NCI-H1436 treated with DMSO at 0.1 percent for 48 hours (cell line): Measurements from ENCODE around the gene SLC25A19.
"Not testable (repeated sequence)": the region's sequence is repeated elsewhere in the genome, so short reads cannot be mapped to it uniquely, and the experiment has no call there.

Source experiments
- DNase-seq: peaks from one replicate; lab custom pipeline; 2025; lab: John Stamatoyannopoulos, UW

SLC25A19 gene

DNA sequence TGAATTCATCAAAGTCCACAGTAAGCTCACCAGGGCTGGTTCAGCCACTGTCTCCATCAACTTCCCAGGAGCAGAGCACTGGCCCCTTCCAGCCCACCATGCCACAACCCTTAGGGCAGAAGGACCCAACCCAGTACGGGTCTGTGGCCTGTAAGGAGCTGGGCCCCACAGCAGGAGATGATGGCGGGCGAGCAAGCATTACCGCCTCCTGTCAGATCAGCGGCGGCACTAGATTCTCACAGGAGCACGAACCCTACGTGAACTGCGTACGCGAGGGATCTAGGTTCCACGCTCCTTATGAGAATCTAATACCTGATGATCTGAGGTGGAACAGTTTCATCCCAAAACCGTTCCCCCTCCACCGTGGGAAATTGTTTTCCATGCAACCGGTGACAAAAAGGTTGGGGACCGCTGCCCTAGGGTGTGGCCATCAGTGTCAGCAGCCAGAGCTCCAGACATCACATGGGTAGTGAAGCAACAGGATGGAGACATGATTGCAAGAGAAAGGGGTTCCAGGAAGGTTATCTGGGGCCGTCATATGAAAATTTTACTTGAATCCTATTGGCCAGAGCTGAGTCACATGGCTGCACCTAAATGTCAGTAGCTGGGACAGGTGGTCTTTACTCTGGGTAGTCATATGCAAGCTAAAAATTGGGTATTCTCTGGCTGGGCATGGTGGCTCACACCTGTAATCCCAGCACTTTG, 12.4 kb upstream of the SLC25A19 start:
- DNase-seq = no peak

DNA sequence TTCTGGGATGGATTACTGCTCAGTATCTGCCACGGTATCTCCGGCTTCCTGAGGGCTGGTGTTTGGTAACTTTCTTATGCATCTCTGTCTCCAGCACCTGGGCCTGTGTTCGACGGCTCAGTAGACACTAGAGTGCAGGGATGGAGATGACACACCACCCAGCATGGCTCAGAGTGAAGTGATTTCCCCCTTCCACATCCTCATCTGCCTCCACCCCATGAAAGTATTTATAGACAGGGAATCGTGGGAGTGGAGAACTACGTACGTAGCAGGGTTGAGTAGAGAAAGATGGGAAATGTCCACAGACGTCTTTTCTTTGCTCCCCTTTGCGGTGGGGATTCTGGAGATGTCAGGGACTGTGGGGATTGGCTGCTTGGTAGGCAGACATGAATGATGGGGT, 11.8 kb upstream of the SLC25A19 start:
- DNase-seq = no peak

DNA sequence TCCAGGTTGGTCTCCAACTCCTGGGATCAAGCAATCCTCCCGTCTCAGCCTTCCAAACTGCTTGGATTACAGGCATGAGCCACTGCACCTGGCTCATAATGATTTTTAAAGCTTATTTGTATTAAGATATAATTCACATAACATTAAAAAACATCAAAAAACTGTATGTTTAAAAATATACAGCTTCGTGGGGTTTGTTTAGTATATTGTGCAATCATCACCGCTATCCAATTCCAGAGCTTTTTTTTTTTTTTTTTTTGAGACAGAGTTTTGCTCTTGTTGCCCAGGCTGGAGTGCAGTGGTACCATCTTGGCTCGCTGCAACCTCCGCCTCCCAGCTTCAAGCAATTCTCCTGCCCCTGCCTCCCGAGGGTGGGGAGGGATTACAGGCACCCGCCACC, 11.0 kb upstream of the SLC25A19 start:
- DNase-seq = no peak

DNA sequence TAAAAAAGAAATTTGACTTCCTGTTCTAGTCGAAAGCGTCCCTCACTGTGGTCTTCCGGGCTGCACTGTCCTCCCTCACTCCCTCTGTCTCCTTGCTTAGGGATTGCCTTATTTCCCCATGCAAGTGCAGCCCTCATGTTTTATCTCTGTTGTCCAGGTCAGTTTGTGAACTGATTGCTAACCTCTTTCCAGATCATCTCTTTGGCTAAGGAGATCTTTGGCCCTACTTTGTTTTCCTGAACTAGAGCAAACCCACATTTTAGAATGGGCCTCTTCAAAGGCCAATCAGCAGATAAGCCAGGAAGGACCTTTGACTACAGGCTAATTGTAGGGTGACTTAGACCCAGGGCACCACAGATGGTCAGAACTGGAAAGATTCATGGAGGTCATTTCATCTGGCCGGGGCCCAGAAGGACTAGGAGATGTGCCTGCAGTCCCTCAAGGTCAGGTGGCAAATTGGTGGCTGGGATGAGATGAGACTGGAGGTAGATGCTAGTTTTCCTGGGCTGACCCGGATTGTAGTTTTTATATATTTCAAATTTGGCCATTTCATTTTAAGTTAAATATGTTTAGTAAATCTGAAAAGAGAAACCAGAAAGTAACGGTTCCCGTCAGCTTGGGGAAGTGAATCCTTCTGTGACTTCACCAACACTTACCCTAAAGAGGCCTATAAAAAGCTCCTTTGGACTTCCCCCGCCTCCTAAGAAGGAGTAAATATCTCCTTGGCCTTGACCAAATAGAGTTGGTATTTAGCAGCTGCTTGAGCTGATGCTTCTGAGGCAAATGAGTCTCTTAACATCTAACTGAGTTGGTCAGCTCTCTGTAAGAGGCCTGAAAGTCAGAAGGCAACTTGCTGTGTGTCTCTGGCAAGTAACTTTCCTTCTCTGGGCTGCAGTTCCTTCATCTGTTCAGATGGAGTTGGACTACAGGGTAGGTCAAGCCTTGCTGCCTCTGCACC, 6.2 kb upstream of the SLC25A19 start:
- DNase-seq = no peak

DNA sequence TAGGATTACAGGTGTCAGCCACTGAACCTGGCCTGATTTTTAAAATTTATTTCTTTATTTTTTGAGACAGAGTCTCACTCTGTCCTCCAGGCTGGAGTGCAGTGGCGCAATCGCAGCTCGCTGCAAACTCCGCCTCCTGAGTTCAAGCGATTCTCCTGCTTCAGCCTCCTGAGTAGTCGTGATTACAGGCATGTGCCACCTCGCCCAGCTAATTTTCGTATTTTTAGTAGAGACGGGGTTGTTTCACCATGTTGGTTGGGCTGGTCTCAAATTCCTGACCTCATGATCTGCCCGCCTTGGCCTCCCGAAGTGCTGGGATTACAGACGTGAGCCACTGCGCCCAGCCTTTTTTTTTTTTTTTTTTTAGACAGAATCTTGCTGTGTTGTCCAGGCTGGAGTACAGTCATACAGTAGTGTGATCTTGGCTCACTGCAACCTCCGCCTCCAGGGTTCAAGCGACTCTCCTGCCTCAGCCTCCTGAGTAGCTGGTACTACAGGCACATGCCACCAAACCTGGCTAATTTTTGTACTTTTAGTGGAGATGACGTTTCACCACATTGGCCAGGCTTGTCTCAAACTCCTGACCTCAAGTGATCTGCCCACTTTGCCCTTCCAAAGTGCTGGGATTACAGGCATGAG, 3.7 kb upstream of the SLC25A19 start:
- not testable (repeated sequence) for DNase-seq

DNA sequence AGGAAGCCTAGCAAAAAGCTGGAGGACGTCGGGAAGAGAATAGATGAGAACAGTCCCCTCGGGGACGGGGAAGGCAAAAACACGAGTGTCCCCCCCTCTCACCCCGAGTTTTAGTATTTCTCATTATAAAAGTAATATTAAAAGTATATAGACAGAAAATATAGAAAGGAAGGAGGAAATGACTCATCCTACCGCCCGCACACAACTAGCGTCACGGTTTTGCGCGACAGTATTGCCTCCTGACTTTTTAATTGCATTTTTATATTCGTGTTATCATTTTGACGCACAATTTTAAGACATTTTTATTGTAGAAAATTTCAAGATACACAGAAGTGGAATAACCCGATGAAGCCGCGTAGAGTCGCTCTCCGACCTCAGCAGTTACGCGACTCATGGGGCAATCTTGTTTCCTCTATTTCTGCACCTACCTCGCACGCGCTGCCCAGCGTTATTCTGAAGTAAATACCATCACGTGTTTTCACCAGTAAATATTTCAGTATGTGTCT, 652 bp upstream of the SLC25A19 start:
- no peak for DNase-seq

DNA sequence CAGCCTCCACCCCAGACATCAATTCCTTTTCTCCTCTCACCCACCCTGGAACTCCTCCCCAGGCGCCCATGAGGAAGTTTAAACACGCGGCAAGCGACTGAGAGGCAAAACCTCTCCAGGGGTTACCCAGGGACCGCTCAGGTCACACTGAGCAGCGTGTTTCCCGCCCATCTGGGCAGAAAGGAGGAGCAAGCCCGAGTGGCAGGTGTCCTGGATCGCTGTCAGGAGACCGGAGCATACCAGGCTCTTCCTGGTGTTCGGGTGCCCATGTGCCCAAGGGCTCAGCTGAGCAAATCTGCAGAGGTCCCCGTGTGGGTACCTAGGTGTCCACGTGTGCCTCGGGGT, 491 bp downstream of the SLC25A19 start:
- DNase-seq = no peak

DNA sequence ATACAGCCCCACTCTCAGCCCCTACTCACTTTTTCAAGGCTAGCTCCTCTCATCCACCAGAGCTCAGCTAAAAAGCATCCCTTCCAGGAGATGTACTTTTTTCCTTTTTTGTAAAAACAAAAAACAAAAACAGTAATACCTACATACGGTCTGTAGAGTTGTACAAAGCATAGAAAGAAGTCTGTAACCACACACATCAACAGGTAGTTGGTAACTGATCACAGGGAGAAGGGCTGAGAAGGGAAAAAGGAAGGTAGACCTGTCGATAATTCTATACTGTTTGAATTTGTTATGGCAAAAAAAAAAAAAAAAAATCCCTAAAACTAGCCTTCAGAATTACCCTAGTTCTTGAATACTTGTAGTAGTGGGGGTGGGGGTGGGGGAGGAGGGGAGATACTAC, 874 bp downstream of the SLC25A19 start:
- no peak for DNase-seq

DNA sequence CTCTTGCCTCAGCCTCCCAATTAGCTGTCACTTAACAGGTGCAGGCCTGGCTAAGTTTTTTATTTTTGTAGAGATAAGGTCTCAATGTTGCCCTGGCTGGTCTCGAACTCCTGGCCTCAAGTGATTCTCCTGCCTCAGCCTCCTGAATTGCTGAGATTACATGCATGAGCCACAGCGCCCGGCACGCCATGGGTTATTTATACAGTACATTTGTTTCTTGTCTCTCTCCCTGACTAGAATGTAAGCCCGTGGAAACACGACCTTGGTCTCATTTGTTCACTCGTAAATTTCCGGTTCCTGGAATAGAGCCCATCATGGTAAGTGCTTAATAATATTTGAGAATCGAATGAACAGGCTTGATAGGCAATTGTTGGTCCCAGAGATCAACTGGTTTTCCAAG, 2.0 kb downstream of the SLC25A19 start:
- no peak for DNase-seq

DNA sequence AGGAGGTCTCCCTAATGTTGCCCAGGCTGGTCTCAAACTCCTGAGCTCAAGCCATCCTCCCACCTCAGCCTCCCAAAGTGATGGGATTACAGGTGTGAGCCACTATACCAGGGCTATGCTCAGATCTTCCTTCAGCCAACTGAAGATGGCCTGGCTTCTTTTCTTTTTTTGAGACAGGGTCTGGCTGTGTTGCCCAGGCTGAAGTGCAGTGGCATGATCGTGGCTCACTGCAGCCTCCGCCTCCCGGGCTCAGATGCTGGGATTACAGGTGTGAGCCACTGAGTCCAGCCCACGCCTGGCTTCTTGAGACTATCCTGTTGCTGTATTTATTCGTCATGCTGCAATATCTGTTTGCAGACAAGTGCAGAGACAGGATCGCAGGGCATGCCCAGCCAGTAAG, 4.1 kb downstream of the SLC25A19 start:
- no peak for DNase-seq

DNA sequence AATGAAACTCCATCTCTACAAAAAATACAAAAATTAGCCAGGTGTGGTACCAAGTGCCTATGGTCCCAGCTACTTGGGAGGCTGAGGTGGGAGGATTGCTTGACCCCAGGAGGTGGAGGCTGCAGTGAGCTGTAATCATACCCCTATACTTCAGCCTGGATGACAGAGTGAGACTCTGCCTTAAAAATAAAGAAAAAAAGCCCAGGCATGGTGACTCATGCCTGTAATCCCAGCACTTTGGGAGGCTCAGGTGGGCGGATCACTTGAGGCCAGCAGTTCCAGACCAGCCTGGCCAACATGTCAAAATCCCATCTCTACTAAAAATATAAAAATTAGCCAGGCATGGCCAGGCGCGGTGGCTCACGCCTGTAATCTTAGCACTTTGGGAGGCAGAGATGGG, 9.0 kb downstream of the SLC25A19 start:
- not testable (repeated sequence) for DNase-seq

DNA sequence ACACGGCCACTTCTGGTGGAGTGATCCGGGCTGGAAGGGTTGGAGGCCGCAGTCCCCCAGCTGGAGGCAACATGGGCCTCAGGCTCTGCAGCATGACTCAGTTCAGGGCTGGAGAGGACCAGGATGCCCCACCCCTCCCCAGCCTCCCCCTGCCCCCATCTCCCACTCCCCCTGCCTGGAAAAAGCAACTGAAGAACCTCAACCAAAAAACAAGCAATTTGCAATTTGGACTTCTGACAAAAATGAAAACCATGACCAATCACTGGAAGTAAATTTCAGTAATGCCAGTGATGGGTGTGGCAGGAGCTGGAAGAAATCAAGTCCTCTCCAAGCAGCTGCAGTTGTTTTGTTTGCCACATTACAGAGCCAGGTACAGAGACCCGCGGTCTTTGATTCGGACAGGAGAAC, 11.6 kb downstream of the SLC25A19 start:
- no peak for DNase-seq

DNA sequence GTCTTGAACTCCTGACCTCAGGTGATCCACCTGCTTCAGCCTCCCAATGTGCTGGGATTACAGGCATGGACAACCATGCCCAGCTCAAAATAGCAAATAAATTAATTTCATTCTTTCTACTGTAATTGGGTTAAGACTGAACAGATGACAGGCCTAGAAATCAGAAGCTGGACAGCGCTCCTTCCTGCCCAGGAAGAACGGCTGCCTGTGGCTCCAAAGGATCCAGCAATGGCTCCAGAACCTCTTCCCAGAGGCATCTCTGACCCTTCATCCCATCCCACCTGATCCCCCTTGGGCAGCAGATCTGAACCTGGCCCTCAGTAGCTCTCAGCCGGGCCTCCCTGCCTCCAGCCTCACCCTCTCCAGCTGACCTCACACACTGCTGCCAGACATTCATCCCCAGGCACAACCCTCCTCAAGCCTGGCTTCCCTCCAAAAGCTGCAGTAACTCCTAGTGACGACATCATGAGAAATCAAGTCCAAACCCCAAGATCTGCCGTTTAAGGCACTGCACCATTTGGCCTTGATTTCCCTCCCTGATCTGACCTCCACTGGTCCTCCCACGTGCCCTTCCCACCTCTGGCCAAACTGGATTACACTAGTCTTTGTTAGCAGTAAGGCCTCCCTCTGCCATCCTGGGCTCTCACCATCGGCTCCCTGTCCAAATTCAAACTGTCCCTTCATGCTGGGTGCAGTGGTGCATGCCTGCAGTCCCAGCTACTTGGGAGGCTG, 15.1 kb downstream of the SLC25A19 start:
- DNase-seq = no peak

DNA sequence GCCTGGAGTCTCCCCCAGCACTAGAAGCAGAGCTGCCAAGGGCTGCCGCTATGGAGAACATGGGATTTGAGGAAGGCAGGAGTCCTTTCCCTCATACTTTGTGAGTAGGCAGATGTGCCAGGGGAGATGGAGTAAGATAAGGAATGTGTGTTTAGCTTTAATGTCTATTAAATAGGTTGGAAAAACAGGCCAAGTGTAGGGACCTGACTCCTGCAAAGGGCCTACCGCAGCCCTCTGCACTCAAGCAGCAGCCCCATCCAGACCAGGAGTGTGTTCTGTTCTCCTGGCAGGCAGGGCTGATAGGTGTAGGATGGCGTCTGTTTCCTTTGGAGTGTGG, 16.4 kb downstream of the SLC25A19 start:
- no peak for DNase-seq

DNA sequence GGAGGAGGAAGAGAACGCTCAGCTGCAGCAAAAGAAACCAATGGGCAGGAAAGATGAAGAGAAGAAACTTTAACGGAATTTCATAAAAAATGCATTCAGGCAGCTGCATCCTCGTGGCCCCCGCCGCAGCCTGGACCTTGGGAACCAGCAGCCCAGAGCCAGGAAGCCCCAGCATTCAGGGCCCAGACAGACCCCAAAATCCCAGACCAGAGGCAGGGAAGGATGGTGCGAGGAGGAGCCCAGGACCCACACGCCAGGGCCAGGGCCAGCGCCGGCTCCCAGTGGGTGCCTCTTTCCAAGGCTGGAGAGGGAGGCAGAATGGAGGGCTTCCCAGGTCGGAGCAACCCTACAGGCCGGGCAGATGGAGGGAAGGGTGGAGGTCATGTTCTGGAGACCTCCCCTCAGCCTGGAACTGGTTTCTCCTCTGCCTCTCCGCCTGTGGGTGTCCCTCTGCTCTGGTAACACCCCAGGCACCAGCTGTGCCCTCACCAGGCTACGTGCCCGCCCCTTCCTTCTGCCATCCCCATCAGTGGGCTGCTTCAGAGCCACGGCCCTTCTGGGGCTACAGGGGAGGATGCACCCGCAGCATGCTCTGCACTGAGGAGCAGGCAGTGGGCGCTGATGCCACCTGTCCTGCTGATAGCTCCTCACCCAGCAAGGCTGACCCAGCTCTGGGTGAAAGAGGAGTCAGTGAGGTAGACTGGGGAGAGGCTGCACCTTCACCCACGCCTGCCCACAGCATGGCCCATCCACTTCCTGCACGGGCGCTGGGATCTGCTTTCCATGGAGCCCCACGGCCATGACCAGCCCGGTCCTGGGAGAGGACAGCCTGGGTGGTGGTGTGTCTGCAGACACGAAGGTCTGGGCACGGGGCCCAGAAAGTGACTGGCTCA, 17.0 kb downstream of the SLC25A19 start:
- no peak for DNase-seq

DNA sequence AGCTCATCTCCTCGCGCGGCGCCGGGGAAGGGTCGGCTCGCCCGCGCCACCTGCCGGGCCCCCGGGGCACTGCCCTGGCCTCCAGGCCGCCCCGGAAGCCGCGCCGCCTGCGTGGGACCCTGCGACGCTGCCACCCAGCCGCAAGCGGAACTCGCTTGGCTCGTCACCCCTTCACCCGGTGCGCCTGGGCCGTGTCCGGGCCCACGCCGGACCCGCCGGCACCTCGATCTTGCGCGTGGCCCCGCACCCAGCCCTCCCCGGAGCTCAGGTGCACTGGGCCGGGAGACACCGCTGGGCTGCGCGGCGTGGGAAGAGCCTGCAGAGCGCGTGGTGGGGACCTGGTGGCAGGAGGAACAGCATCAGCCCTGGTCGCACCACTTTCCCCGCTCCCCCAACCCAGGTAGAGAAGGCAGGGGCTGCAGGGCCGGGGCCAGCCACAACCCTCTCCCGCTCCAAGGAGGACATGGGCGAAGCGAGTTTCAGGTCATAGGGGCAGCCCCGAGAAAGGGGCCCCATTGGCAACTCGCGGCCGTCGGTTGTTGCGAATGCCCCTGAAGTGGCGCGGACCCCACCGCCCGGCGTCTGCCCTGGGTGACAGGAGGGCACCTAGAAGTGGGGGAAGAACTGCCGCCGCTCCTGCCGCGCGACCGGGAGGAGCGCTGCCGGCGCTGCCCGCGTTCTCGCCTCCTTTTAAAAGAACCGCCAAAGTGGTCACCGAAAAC, 17.8 kb downstream of the SLC25A19 start:
- no peak for DNase-seq

DNA sequence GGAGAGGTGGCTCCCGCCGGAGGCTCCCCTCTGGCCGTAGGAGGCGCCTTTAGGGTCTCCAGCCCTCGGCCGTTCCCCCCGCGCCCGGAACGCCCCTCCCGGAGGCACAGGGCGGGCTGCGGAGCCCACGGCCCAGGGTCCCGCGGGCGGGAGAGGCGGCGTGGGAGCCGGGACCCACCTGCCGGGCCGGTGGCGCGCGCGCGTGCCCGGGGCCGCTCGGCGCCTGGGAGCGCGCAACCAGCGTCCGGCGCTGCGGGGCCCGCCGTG, 18.3 kb downstream of the SLC25A19 start, which contains the start of gene MIF4GD:
MIF4GD (minus strand) TSS at position 266 of the 267 bp plus-strand sequence. CDS start 1,036 bp downstream, outside the sequence.
- DNase-seq = no peak

DNA sequence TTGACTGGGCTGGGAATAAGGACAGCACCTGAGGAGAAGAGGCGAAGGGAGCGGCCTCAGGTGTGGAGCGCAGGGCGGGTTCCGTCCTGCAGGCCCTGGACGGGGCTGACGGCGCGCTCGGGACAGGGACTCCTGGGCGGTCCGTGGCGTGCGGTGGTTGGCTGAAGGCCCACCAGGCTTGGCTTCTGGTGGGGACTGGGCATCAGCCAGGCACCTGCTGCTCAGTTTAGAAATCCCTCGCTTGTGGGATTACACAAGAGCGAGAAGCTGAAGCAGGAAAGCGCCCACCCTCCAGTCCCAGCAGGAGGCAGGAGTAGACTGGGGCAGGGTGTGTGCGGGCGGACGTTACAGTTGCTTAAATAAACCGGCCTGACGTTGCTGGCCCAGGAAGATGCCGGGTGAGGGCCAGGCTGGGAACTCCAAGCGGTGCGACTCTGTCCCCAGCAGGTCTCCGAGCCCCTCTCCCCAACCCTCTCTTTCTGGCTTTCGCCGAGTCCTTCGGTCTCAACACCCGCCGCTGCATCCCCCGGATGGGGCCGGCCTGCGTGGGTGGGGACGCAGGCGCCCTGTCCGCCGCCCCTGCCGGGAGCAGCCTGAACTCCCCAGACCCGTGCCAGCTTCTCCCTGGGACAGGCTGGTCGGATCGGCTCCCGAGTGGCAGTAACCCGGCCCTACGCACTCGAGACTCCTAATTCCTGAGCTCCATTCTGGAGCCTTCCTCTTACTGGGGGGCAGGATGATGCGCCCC, 18.8 kb downstream of the SLC25A19 start:
- no peak for DNase-seq

DNA sequence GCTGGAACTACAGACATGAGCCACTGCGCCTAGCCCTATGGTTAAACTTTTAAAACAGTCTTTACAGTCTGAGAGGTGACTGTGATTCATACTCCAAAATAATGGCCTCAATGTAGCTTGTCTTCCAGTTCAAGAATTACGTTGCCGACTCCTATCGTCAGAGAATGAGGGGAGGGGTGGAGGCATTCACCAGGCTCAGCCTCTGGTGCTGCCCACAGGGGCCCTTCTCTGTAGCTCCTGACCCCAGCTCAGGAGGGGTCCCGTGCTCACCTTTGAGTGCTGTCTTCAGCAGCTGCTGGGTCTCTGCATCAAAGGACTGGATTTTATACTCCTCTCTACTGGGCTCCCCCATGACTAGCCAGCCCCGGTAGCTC, 19.4 kb downstream of the SLC25A19 start:
- no peak for DNase-seq
